Myocyte (in vitro differentiated cells): ENCODE results near the gene AADACL4. TPM values are rescaled to one million over a fixed set of nuclear protein-coding genes. Genes with fewer than 3 reads are reported as not detected.
"Not testable (repeated sequence)": the region's sequence is repeated elsewhere in the genome, so short reads cannot be mapped to it uniquely, and the experiment has no call there.

Source experiments
- DNase-seq: peaks from one replicate; pipeline ENCODE4 v3.0.0-alpha.2; 2012; ENCODE audit warnings: low read depth
- total RNA-seq: library from RNA; depleted of rRNA; stranded (reverse); fragments of >200 nt; gene quantifications from 2 replicates; pipeline ENCODE4 v1.2.3, GENCODE V29; 2014

The AADACL4 gene
- total RNA-seq, 1 donor from 2014 or later, result not detected

GRCh38 chr1:12629511-12629956, 14.4 kb upstream of the AADACL4 start:
- DNase-seq, result no peak

DNA sequence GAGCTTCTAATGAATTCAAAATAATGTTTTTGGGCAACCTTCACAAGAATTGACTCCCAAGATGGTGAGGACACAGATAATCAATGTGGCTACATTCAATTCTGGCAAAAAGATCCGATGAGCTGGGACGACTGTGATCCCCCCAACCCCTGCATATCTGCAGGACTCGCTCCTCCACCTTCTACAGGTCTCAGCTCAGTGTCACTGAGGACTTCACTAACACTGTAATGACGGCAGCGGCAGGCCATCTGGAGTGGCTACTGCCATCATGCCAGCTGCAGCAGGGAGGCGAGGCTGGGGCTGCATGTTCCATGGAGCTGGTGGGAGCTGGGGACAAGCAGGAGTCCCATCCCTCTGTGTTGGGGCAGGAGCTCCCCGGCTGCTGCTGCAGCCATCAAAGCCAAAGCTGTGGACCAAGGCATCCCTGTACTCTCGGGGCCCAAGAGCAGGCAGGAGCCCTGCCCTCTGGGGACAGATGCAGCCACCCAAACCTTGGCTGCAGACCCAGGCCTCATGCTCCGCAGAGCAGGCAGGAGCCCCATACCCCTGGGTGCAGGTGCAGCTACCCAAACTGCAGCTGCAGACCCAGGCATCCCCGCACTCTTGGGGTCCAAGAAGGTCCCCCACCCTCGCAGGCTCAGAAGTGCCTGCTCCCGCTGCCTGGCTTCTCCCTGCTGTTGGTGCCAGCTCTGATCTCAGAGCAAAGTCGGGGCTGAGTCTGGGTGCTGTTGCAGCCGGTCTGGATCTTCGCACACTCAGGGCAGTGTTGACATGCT, 13.7 kb upstream of the AADACL4 start:
- no peak for DNase-seq

GRCh38 chr1:12630946-12631530, 12.8 kb upstream of the AADACL4 start:
- DNase-seq, result no peak

- no peak for DNase-seq
These were observed 12.3 kb upstream of the AADACL4 start for GRCh38 chr1:12631571-12631970.

DNA sequence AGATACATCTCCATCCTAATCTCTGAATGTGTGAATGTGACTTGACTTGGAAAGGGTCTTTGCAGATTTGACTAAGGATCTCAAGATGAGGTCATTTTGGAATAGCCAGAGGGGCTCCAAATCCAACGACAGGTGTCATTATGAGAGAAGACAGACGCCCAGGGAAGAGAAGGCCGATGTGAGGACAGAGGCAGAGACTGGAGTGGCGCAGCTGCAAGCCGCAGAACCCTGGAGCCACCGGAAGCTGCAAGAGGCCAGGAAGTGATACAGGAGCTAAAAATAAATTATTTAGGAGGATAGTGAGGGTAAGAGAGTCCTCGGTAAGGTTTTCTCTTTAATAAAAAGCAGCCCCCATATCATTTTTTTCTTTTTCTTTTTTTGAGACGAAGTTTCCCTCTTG, 9.7 kb upstream of the AADACL4 start:
- DNase-seq, result no peak

DNA sequence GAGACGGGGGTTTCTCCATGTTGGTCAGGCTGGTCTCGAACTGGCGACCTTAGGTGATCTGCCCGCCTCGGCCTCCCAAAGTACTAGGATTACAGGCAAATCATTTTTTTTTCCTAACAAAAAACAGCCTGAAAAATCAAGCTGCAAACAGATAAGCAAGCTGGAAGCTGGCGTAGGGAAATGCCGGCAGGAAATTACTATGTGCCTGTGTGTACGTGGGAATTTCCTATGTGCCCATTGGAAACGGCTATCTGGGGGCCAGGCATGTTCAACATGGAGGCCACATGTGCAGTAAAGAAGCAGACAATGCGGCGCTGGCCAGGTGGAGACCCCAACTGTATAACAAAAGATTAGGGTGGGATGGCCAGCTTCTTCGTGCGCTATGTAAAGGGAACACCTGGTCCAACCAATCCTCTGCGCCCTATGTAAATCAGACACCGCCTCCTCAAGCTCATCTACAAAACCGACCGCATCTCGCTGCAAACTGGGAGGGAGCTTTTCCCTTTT, 9.1 kb upstream of the AADACL4 start:
- DNase-seq, result no peak

- peak; percentile 47 for DNase-seq
These were observed 7.6 kb upstream of the AADACL4 start for GRCh38 chr1:12636098-12636950.

DNA sequence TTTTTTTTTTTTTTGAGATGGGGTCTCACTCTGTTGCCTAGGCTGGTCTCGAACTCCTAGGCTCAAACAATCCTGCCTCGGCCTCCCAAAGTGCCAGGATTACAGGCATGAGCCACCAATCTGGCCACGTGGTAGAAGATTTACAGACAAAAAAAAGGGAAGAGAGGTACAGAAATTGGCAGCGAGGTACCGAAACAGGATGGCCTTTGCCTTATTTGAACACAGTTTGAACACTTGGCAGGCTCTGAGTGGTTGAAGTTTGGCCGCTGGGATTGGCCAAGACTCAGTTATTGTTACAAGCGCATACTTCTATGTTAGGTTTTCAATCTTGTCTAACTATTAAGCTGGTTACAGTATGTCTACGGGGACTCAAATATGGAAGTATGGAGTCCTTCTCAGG, 6.2 kb upstream of the AADACL4 start:
- no peak for DNase-seq

- DNase-seq, result no peak
These were observed 3.5 kb upstream of the AADACL4 start for GRCh38 chr1:12640237-12640957.

GRCh38 chr1:12640958-12641272, 3.0 kb upstream of the AADACL4 start:
- no peak for DNase-seq

DNA sequence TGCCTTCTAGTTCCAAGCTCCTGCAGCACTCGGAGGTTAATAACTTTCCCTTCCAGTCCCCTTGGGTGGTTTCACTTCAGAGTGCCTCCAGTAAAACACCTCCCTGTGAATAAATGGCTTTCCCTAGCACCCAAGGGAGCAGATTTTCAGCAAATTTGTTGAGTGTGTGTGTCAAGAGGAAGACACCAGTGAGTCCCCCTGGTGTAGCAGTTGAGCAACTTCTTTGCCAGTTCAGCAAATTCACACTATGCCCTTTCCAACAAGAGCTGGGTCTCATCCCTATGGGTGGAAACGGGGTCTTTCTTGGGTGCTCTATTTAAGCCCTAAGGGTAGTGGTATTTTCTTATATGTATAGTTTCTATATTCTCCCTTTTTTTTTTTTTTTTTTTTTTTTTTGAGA, 806 bp upstream of the AADACL4 start:
- no peak for DNase-seq

DNA sequence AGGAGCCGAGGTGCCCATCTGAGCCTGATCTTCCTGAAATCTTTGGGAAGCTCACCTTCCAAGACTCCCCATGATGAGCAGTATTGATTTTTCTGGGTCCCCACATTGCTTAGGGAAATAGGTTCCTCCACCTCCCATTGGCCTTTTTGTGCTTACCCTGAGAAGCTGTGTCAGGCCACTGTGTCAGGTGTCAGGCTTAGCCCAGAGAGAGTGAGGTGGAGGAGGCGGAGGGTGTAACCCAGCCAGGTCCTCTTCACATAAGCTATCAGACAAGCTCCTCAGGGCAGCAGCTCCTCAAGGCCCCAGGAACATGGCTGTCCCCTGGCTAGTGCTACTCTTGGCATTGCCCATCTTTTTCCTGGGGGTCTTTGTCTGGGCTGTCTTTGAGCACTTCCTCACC, 352 bp downstream of the AADACL4 start:
- no peak for DNase-seq

- no peak for DNase-seq
These were observed 944 bp downstream of the AADACL4 start for GRCh38 chr1:12644829-12645228.

- not testable (repeated sequence) for DNase-seq
These were observed 1.5 kb downstream of the AADACL4 start for GRCh38 chr1:12645401-12645800.

- DNase-seq, result no peak
These were observed 4.9 kb downstream of the AADACL4 start for GRCh38 chr1:12648741-12649140.

- DNase-seq, result peak; percentile 42
These were observed 6.1 kb downstream of the AADACL4 start for GRCh38 chr1:12649971-12650421.

DNA sequence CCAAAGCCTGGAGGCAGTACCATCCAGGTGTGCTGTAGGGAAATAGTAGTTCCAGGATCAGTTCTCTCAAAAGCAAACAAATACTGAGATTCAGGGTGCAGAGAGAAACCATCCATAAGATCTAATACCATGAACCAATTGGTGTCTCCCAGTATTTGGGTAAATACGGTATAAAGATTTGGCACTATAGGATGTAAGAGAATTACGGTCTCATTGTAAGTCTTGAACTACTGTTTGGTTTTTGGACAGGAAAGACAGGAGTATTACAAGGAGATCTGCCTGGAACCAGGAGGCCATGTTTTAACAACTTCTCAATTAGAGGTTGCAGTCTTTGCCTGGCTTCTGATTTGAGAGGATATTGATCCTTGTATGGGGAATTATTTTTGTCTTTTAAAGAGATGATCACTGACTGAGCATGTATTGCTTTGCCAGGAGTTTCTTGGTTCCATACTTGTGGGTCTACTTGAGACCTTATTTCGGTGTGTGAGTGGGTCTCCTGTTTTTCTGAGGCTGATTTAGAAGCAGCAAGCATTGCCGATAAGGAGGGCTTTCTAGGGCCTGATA, 10.2 kb downstream of the AADACL4 start:
- DNase-seq, result no peak

DNA sequence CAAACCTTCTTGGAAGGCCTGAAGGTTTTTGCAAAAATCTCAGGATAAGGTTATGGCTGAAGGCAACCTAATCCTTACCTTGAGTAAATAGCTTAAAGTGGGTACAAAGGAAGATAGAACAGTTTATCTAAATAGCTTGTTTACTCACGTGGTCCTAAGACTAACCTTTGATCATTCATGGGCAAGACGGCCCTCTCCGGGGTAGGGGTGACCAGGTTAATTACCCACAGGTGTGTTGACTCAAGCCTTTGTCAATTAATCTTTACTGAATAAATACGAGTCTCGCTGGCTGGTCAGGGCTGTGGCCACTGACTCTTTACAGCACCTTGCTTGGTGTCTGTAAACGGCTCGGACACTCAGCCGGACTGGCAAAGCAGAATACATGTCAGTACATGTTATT, 10.8 kb downstream of the AADACL4 start:
- no peak for DNase-seq

- no peak for DNase-seq
These were observed 12.7 kb downstream of the AADACL4 start for GRCh38 chr1:12656575-12656974.

- no peak for DNase-seq
These were observed 13.4 kb downstream of the AADACL4 start for GRCh38 chr1:12657060-12657884.
